Measurements from ENCODE around the gene MYO9A.
"Not testable (repeated sequence)": the region's sequence is repeated elsewhere in the genome, so short reads cannot be mapped to it uniquely, and the experiment has no call there.

Gene MYO9A

GRCh38 chr15:72106068-72106467 lies 11.9 kb downstream of the MYO9A start:
- ChIA-PET POLR2A (no interaction called here), CTCF (no interaction called here)
- no peak for TF ChIP-seq ZNF175 (tag by site-specific recombination; IDR thresholded peaks at IDR 0.05)
- TF ChIP-seq ZNF366 (tag by site-specific recombination; conservative IDR thresholded peaks at IDR 0.05): no peak
- no peak for TF ChIP-seq ZNF549 (tag by site-specific recombination; IDR thresholded peaks at IDR 0.05)
- peak; percentile 30; the same call in 1 of the 2 replicates for TF ChIP-seq GFI1B (tag by site-specific recombination; IDR thresholded peaks at IDR 0.05)
- no peak for TF ChIP-seq ZBTB8A (tag by site-specific recombination; IDR thresholded peaks at IDR 0.05)
- no peak for TF ChIP-seq ZNF513 (tag by site-specific recombination; IDR thresholded peaks at IDR 0.05)
- peak; percentile 98 for TF ChIP-seq ZNF121 (tag by site-specific recombination; IDR thresholded peaks at IDR 0.05)
- no peak for TF ChIP-seq ZNF211 (tag by site-specific recombination; IDR thresholded peaks at IDR 0.05; ENCODE audit: low read depth)
- no peak for TF ChIP-seq ZBTB1 (tag by site-specific recombination; IDR thresholded peaks at IDR 0.05)
- no peak for TF ChIP-seq TRIM28 (IDR thresholded peaks at IDR 0.05; ENCODE audit: borderline replicate concordance, low read length)
- no peaks in the 10 kb centered on the region for H3K9me3 ChIP-seq (ENCODE audit: control insufficient read depth, insufficient read depth, low read depth, low read length)
- H3K36me3 ChIP-seq (ENCODE audit: control insufficient read depth in 2 of 2, insufficient read depth in 1 of 2, low read length in 2 of 2): no peaks in the 10 kb centered on the region; a peak in 1 of 3 replicates
- H3K4me1 ChIP-seq (ENCODE audit: control insufficient read depth, insufficient read depth, low read length): peaks cover 14% of the 10 kb centered on the region
- H3K4me3 ChIP-seq (ENCODE audit: low read depth, low read length): no peak overlapping the region
- no peak overlapping the region for H3K27ac ChIP-seq (ENCODE audit: extremely low read depth, low read depth, low read length)

- Histone ChIP-seq H3K9me3 (ENCODE audit: control insufficient read depth, insufficient read depth, low read depth, low read length) (no peaks in the 10 kb centered on the region), H3K36me3 (ENCODE audit: control insufficient read depth in 2 of 2, insufficient read depth in 1 of 2, low read length in 2 of 2) (no peaks in the 10 kb centered on the region; a peak in 1 of 3 replicates), H3K4me1 (ENCODE audit: control insufficient read depth, insufficient read depth, low read length) (peaks cover 14% of the 10 kb centered on the region), H3K27ac (ENCODE audit: extremely low read depth, low read depth, low read length) (no peak overlapping the region), H3K4me3 (ENCODE audit: low read depth, low read length) (no peak overlapping the region)
- peak; percentile 94 for TF ChIP-seq ZNF121 (tag by site-specific recombination; IDR thresholded peaks at IDR 0.05)
- TF ChIP-seq ZNF146 (tag by site-specific recombination; IDR thresholded peaks at IDR 0.05): peak; percentile 67
- no peak for TF ChIP-seq ZNF280C (tag by site-specific recombination; IDR thresholded peaks at IDR 0.05)
- no peak for TF ChIP-seq BCL11B (tag by site-specific recombination; IDR thresholded peaks at IDR 0.05; ENCODE audit: low read depth)
- CTCF ChIA-PET: interaction anchor here (0.6 to 1.7 kb wide), 5 partner anchors 51 to 668 kb away, joined by 3 to 4 read pairs (median 3); no protein-coding TSS in a partner anchor
- POLR2A ChIA-PET: interaction anchor here (1.4 kb wide), 1 partner anchor 13 kb away, joined by 4 read pairs; the partner anchor contains the start of genes MYO9A and SENP8
Measured at GRCh38 chr15:72105111-72105510, 12.8 kb downstream of the MYO9A start.

GRCh38 chr15:72100551-72100950 lies 17.4 kb downstream of the MYO9A start:
- H3K4me1 ChIP-seq (ENCODE audit: control insufficient read depth, insufficient read depth, low read length); POLR2A ChIA-PET; H3K27ac ChIP-seq (ENCODE audit: extremely low read depth, low read depth, low read length); CTCF ChIA-PET; H3K4me3 ChIP-seq (ENCODE audit: low read depth, low read length); H3K9me3 ChIP-seq (ENCODE audit: control insufficient read depth, insufficient read depth, low read depth, low read length); H3K36me3 ChIP-seq (ENCODE audit: control insufficient read depth in 2 of 2, insufficient read depth in 1 of 2, low read length in 2 of 2): not testable (repeated sequence)

GRCh38 chr15:72099155-72099554 lies 18.8 kb downstream of the MYO9A start:
- CTCF ChIA-PET: no interaction called here

More at GRCh38 chr15:72099155-72099554, 18.8 kb downstream of the MYO9A start:
- H3K9me3 ChIP-seq (ENCODE audit: control insufficient read depth, insufficient read depth, low read depth, low read length): no peaks in the 10 kb centered on the region; the same call in 1 of the 2 replicates
- POLR2A ChIA-PET: interaction anchor here (0.7 kb wide), 1 partner anchor 524 kb away, joined by 3 read pairs; no protein-coding TSS in a partner anchor
- H3K27ac ChIP-seq (ENCODE audit: extremely low read depth, low read depth, low read length): no peak overlapping the region
- H3K4me3 ChIP-seq (ENCODE audit: low read depth, low read length): no peak overlapping the region
- peaks cover 3% of the 10 kb centered on the region for H3K4me1 ChIP-seq (ENCODE audit: control insufficient read depth, insufficient read depth, low read length)
- TF ChIP-seq SCRT1 (tag by site-specific recombination; IDR thresholded peaks at IDR 0.05; ENCODE audit: borderline replicate concordance) (peak; percentile 38; the same call in 1 of the 2 replicates), SP2 (tag by site-specific recombination; IDR thresholded peaks at IDR 0.05) (no peak), ZBTB1 (tag by site-specific recombination; IDR thresholded peaks at IDR 0.05) (no peak), MZF1 (tag by site-specific recombination; IDR thresholded peaks at IDR 0.05; ENCODE audit: borderline replicate concordance) (no peak), ZNF121 (tag by site-specific recombination; IDR thresholded peaks at IDR 0.05) (peak; percentile 71; the same call in 1 of the 2 replicates), ZNF362 (tag by site-specific recombination; IDR thresholded peaks at IDR 0.05) (peak; percentile 67; the same call in 1 of the 2 replicates), ZNF664 (tag by site-specific recombination; IDR thresholded peaks at IDR 0.05) (no peak), ZNF114 (tag by site-specific recombination; IDR thresholded peaks at IDR 0.05) (no peak)
- H3K36me3 ChIP-seq (ENCODE audit: control insufficient read depth in 2 of 2, insufficient read depth in 1 of 2, low read length in 2 of 2): no peaks in the 10 kb centered on the region; a peak in 2 of 3 replicates
